K562 (cell line): Measurements from ENCODE around the gene PSMD4. TPM values are rescaled to one million over a fixed set of nuclear protein-coding genes. Genes with fewer than 3 reads are reported as not detected.

ENCODE experiments used
- ATAC-seq: fragments of 200-7000 bp; cut with Tn5 transposase; 3 replicates; pipeline ENCODE4 v1.9.1; 2020; ENCODE audit warnings: moderate library complexity
- BruUV-seq: library from RNA; stranded (reverse); fragments of 400-500 nt; replicated peaks from 2 replicates; lab custom pipeline; 2021; lab: Mats Ljungman, UMichigan
- CTCF ChIA-PET: fragments of 300-600 bp; formaldehyde crosslinking; extraction: SDS; loops from one replicate; lab custom pipeline; 2021; ENCODE audit warnings: low intra/inter-chr PET ratio; lab: Yijun Ruan, JAX
- POLR2A ChIA-PET: fragments of 300-600, 350-650 bp; sonication (Branson Sonifier 250); formaldehyde crosslinking; extraction: SDS; loops from one replicate; lab custom pipeline; 2021; ENCODE audit warnings: antibody characterized with exemption, inconsistent platforms; lab: Yijun Ruan, JAX
- DNase-seq, 4 experiments: peaks; one replicate each; pipeline versions ENCODE4 v3.0.0 to v3.0.0-alpha.2; 2011 to 2018; ENCODE audit warnings: low spot score in 3 of 4, mixed read lengths in 3 of 4; ENCODE audit errors: extremely low read depth in 1 of 4
- FAIRE-seq: peaks from 2 replicates; lab custom pipeline; 2011; peaks lifted over from hg19 to GRCh38; lab: Jason Lieb, UNC
- H2AFZ ChIP-seq: 2 replicates; pipeline ENCODE4 v1.6.0; 2011; ENCODE audit warnings: low read depth, low read length, control low read depth, inconsistent platforms
- H3K27ac ChIP-seq: fragments of 200-600 bp; 3 replicates; pipeline ENCODE4 v1.8.0; 2011; ENCODE audit warnings: low read depth, mild to moderate bottlenecking, control low read depth, inconsistent platforms, low read length, moderate library complexity, mixed read lengths; ENCODE audit errors: extremely low read depth
- H3K27me3 ChIP-seq, 2 experiments: fragments of 300-600 bp in 1 of 2; 2 replicates in 1 of 2; 3 replicates in 1 of 2; pipeline versions ENCODE4 v1.6.0 to v1.8.0; 2011; ENCODE audit warnings: inconsistent platforms in 2 of 2, low read length in 2 of 2, mild to moderate bottlenecking in 1 of 2, mixed read lengths in 1 of 2, moderate library complexity in 1 of 2; ENCODE audit not compliant: control insufficient read depth in 2 of 2, insufficient read depth in 2 of 2
- H3K36me3 ChIP-seq: fragments of 300-600 bp; 3 replicates; pipeline ENCODE4 v1.8.0; 2011; ENCODE audit warnings: mild to moderate bottlenecking, low read length, inconsistent platforms; ENCODE audit not compliant: control insufficient read depth, insufficient read depth
- H3K4me1 ChIP-seq, 2 experiments: fragments of 200-600 bp in 1 of 2; replicated peaks in 1 of 2; 2 replicates in 1 of 2; 3 replicates in 1 of 2; pipeline versions ENCODE4 v1.5.1 to v1.8.0; 2011; ENCODE audit warnings: inconsistent platforms in 2 of 2, low read length in 2 of 2, mild to moderate bottlenecking in 1 of 2, mixed read lengths in 1 of 2, moderate library complexity in 1 of 2; ENCODE audit not compliant: control insufficient read depth in 2 of 2, insufficient read depth in 2 of 2
- H3K4me2 ChIP-seq: 2 replicates; pipeline ENCODE4 v1.6.1; 2011; ENCODE audit warnings: low read length, control low read depth, inconsistent platforms, mixed read lengths; ENCODE audit not compliant: insufficient read depth
- H3K4me3 ChIP-seq: fragments of 200-600 bp; sonication (generic), shearing (Covaris generic); 2 replicates; pipeline ENCODE4 v1.5.1; 2016; ENCODE audit warnings: control low read depth, inconsistent platforms
- H3K79me2 ChIP-seq: fragments of 200-600 bp; 3 replicates; pipeline ENCODE4 v1.8.0; 2011; ENCODE audit warnings: low read length, inconsistent platforms; ENCODE audit not compliant: control insufficient read depth, insufficient read depth
- H3K9ac ChIP-seq, 2 experiments: 2 replicates each; pipeline versions ENCODE4 v1.6.0 to v1.6.1; 2011; ENCODE audit warnings: low read depth in 2 of 2, low read length in 2 of 2, control low read depth in 1 of 2, inconsistent platforms in 1 of 2, mild to moderate bottlenecking in 1 of 2, mixed read lengths in 1 of 2; ENCODE audit not compliant: insufficient read depth in 1 of 2
- H3K9me1 ChIP-seq: one replicate; pipeline ENCODE4 v1.6.0; 2011; ENCODE audit warnings: inconsistent platforms, mild to moderate bottlenecking, low read length, moderate library complexity; ENCODE audit not compliant: control insufficient read depth, insufficient read depth
- H3K9me3 ChIP-seq: replicated peaks from 2 replicates; pipeline ENCODE4 v1.5.1; 2011; ENCODE audit warnings: low read depth, low read length, inconsistent platforms; ENCODE audit not compliant: control insufficient read depth, insufficient read depth
- H4K20me1 ChIP-seq: replicated peaks from 2 replicates; pipeline ENCODE4 v1.6.1; 2011; ENCODE audit warnings: low read length, inconsistent platforms, mixed read lengths; ENCODE audit not compliant: control insufficient read depth, insufficient read depth
- ELF4 ChIP-seq: fragments of 450-650 bp; formaldehyde crosslinking; IDR thresholded peaks from 2 replicates; pipeline ENCODE4 v1.4.0; 2022; ENCODE audit warnings: missing genetic modification characterization
- ZKSCAN8 ChIP-seq: fragments of 200-800 bp; sonication (Bioruptor generic); IDR thresholded peaks from 2 replicates; pipeline ENCODE4 v1.6.1; 2016; ENCODE audit warnings: missing genetic modification characterization, missing compliant biosample characterization
- WGBS: fragments of 100-300 bp; shearing (Covaris generic); methylation state at CpG from one replicate; pipeline ENCODE4 v1.1.6; 2016; ENCODE audit warnings: low coverage, mixed read lengths; ENCODE audit not compliant: insufficient coverage; ENCODE audit errors: missing lambda C conversion rate; 5-methylcytosine and 5-hydroxymethylcytosine counted together
- in situ Hi-C: fragments of 300-500 bp; cut with MboI; formaldehyde crosslinking; loops from 4 replicates; pipeline ENCODE4 v1.15.0; 2018; ENCODE audit warnings: inconsistent platforms, mixed read lengths
- intact Hi-C: fragments of 100-400 bp; cut with micrococcal nuclease; formaldehyde crosslinking; loops from 2 replicates; pipeline ENCODE4 v1.14.2; 2022
- polyA plus RNA-seq, 8 experiments: library from polyadenylated mRNA; depleted of rRNA in 4 of 8; stranded (reverse) in 5 of 8; unstranded in 3 of 8; fragments of >200 nt; fragmentation: Nextera tagmentation in 2 of 8; fragmentation: Illumina TruSeq in 1 of 8; extraction: Ambion mirVana in 2 of 8; extraction: Trizol in 1 of 8; gene quantifications; 2 replicates each; pipeline versions ENCODE4 v1.2.1 to v1.2.3, GENCODE V29; 2011 to 2014; ENCODE audit warnings: inconsistent platforms in 1 of 8, missing spikeins in 1 of 8
- total RNA-seq, 7 experiments: library from RNA; depleted of rRNA in 6 of 7; stranded (reverse); fragments of >200 nt in 6 of 7; fragmentation: Illumina TruSeq in 2 of 7; extraction: Trizol in 2 of 7; gene quantifications; 2 replicates each; pipeline versions ENCODE4 v1.2.1 to v1.2.3, GENCODE V29; 2011 to 2021; ENCODE audit warnings: low replicate concordance in 1 of 7

The PSMD4 gene
- total and polyA plus RNA-seq, 9 of the 15 experiments (the other 6 are each of a cell fraction or from before 2014, with no cell fraction given): 194 to 353 (median 295) TPM

DNA sequence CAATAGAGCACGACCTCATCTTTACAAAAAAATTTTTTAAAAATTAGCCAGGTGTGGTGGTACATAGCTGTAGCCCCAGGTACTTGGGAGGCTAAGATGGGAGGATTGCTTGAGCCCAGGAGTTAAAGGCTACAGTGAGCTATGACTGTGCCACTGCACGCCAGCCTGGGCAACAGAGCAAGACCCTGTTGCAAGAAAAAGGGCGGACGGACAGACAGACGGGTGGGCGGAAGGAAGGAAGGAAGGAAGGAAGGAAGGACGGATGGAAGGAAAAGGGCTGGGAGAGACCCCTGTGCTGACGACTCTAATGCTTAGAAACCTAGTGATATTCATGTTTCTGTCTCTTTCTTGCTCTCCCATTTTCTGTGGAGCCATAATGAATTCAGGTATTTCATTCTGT lies 58.3 kb downstream of the PSMD4 start (continued):
- TF ChIP-seq ELF4 (CRISPR knock-in tag): peak; percentile 14; the same call in 1 of the 2 replicates

DNA sequence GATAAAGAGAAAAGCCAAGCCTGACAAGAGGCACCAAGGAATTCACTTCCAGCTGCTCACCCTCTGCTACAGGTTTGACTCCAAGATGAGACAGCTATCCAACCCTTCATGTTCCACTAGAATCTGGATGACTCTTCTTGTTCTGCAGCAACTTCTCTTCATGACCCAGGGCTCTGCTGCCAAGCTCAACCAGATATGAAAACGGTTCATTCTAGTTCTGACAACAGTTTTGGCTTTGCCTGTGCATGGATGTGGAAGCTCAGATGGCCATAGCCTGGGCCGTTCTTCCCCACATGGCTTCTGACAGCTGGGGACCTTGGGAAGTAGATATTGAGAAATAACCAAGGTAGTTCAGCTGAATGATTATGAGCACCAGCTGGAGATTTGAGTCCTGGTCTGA lies 59.0 kb downstream of the PSMD4 start:
- in situ Hi-C loops: no loop called here
- Histone ChIP-seq H3K27me3 (no peaks in the 10 kb centered on the region), H3K9me1 (peaks cover 3% of the 10 kb centered on the region), H3K4me3 (no peak overlapping the region), H3K4me2 (no peak overlapping the region; the same call in 1 of the 2 replicates), H3K27ac (peak overlapping the region; percentile 97; the same call in 2 of the 3 replicates), H4K20me1 (peaks cover 7% of the 10 kb centered on the region; the same call in 1 of the 2 replicates), H3K79me2 (peaks cover 25% of the 10 kb centered on the region), H3K9me3 (no peaks in the 10 kb centered on the region), H3K4me1 (peaks cover 12 to 45% of the 10 kb centered on the region in 2 experiments; a peak in 4 of 5 replicates), H2AFZ (no peak overlapping the region), H3K36me3 (peaks cover 85% of the 10 kb centered on the region), H3K9ac (peak overlapping the region; percentile 8 to 23; a peak in 1 of 4 replicates)
- ATAC-seq (no peak), DNase-seq (no peak), FAIRE-seq (peak; percentile 68)
- no TSS peak for BruUV-seq
- no peak for TF ChIP-seq ZKSCAN8 (CRISPR knock-in tag)
- WGBS: 40% methylated on average over 2 of the region's 2 CpGs
- ChIA-PET POLR2A (interaction anchor here (0.7 to 13.7 kb wide), 7 partner anchors 9 to 111 kb away, joined by 3 to 156 read pairs (median 5); partner anchors contain the start of genes PI4KB and ZNF687), CTCF (no interaction called here)
- intact Hi-C loops: no loop called here
